GM12891 (cell line): Measurements from ENCODE around the gene PCDHGA9.

Experiments used
- POLR2A ChIP-seq: IDR thresholded peaks from 2 replicates; pipeline ENCODE4 v1.6.1; 2011; ENCODE audit warnings: low read depth, low read length, control low read depth
- POLR2AphosphoS5 ChIP-seq: IDR thresholded peaks from 2 replicates; pipeline ENCODE4 v1.6.1; 2011; ENCODE audit warnings: low read depth, low read length, control low read depth
- SPI1 ChIP-seq: IDR thresholded peaks from 2 replicates; pipeline ENCODE4 v1.6.1; 2011; ENCODE audit warnings: low read depth, low read length, control low read depth

- TF ChIP-seq POLR2AphosphoS5 (no peak), POLR2A (no peak), SPI1 (no peak)
These were observed 41.9 kb upstream of the PCDHGA9 start for GRCh38 chr5:141360685-141361084.
